Stromal cell of bone marrow (primary cell): ENCODE results near the gene ZNF569.
"Not testable (repeated sequence)": the region's sequence is repeated elsewhere in the genome, so short reads cannot be mapped to it uniquely, and the experiment has no call there.

Experiments
- DNase-seq: peaks from one replicate; pipeline ENCODE4 v3.0.0-alpha.2; 2012; ENCODE audit warnings: low read depth

ZNF569 gene

DNA sequence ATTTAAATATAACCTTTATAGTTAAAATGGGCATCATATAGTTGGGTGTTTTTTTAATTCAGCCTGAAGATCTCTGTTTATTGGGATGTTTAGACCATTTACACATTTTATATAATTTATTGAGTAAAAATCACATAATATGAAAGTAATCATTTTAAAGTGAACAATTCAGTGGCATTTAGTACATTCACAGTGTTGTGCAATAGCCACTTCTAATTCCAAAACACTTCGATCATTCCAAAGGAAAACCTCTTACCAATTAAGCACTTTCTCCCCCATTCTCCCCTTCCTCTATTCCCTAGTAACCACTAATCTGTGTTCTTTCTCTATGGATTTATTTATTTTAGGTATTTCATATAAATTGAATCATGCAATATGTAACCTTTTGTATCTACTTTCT, 66.2 kb downstream of the ZNF569 start:
- DNase-seq = no peak

DNA sequence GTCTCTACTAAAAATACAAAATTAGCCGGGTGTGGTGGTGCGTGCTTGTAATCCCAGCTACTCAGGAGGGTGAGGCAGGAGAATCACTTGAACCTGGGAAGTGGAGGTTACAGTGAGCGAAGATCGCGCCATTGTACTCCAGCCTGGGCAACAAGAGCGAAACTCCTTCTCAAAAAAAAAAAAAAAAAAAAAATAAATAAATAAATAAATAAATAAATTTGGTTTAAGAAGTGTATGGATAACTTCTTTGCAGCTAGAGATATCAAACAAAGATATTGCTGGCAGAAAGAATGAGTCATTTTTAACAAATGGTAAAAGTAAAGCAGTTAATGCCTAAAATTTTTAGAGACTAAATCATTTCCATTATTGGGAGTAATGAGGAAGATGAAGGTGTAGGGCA, 75.8 kb downstream of the ZNF569 start:
- not testable (repeated sequence) for DNase-seq

DNA sequence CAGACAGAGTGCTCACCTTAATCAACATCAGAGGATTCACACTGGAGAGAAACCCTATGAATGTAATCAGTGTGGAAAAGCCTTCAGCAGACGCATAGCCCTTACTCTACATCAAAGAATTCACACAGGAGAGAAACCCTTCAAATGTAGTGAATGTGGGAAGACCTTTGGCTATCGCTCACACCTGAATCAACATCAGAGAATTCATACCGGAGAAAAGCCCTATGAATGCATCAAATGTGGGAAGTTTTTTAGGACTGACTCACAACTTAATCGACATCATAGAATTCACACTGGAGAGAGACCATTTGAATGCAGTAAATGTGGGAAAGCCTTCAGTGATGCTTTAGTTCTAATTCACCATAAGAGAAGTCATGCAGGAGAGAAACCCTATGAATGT, 78.0 kb downstream of the ZNF569 start:
- DNase-seq = no peak

DNA sequence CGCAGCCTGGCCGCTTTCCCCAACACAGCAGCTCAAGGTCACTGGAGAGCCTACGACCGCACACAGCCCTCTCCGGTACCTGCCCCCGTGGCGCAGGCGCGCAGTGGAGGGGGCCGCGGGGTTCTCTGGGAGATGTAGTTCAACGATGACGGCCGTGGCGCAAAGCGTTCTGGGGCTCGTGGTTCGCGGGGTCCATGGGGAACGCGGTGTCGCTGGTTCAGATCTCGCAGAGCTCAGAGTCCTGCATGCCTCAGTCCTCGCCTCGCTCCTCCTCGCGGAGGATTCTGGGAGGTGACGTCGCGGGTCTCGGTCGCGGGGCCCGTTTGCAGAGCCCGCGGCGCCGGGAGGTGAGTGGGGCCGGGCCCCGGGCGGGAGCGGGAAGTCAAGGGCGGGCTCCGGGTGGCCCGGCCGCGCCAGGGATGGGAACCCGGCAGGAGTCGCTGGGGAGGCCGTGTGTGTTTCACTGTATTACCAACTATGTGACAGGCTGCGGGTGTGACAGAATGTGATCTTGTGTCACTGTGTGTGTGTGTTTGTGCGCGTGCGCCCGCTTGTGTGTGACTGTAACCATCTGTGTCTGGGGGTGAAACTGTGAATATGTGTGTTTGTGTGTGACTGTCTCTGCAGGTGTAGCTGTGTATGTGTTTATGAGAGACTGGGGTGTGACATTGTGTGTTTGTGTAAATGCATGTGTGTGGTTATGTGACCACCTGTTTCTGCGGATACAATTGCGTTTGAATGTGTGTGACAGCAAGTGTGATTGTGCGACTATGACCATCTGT, 96.2 kb downstream of the ZNF569 start, which contains the start of gene ZNF527:
Gene ZNF527 (plus strand): TSS at position 220 of the 782 bp plus-strand sequence. CDS start 3,100 bp downstream, outside the sequence.
- DNase-seq = peak; percentile 95

DNA sequence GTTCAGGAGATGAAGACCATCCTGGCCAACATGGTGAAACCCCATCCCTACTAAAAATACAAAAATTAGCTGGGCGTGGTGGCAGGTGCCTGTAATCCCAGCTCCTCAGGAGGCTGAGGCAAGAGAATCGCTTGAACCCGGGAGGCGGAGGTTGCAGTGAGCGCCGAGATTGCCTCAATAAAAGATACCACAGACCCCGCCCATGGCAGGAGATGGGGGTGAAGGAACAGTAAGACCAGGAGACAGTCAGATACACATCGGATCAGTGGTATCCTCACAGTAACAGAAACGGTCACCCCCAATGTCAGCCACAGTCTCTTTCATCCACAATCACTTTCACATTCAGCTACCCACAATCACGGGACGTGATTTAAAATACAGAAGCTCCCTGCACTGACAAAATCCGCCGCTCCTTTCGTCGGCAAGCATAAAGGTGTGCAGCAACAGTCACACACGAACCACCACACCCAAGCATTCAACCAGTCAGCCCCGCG, 96.8 kb downstream of the ZNF569 start:
- DNase-seq = not testable (repeated sequence)

DNA sequence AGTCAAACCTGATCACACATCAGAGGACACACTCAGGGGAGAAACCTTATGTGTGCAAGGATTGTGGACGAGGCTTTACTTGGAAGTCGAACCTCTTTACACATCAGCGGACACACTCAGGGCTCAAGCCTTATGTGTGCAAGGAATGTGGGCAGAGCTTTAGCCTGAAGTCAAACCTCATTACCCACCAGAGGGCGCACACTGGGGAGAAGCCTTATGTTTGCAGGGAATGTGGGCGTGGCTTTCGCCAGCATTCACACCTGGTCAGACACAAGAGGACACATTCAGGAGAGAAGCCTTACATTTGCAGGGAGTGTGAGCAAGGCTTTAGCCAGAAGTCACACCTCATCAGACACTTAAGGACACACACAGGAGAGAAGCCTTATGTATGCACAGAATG, 104.5 kb downstream of the ZNF569 start:
- no peak for DNase-seq

DNA sequence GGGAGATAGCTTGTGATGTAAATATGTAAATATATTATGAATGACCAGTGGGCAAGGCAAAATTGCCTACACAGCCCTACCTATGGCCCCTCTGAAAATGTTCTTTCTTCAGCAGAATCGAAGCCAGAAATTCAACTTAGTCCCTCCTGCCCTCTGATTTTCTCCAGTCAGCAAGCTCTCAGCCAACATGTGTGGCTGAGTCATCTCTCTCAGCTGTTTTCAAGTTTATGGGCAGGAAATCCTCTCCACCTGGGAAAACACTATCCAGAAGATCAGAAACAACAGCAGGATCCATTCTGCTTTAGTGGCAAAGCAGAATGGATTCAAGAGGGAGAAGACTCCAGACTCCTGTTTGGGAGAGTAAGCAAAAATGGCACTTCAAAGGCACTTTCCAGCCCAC, 105.2 kb downstream of the ZNF569 start:
- DNase-seq = peak; percentile 3
